ENCODE data around the gene CDK14.

DNA sequence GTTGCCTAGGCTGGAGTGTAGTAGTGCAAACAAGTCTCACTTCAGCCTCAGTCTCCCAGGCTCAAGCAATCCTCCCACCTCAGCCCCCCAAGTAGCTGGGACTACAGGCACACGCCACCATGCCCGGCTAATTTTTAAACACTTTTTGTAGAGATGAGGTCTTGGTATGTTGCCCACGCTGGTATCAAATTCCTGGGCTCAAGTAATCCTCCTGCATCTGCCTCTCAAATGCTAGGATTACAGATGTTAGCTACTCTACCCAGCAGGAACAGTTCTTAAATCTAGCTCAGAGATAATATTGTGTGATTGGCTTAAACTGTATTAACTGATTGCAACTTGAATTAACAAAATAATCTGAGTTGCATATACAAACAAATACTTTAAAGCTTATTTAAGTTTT is 82.9 kb downstream of the CDK14 start:
- TF ChIP-seq, protein P1, sequence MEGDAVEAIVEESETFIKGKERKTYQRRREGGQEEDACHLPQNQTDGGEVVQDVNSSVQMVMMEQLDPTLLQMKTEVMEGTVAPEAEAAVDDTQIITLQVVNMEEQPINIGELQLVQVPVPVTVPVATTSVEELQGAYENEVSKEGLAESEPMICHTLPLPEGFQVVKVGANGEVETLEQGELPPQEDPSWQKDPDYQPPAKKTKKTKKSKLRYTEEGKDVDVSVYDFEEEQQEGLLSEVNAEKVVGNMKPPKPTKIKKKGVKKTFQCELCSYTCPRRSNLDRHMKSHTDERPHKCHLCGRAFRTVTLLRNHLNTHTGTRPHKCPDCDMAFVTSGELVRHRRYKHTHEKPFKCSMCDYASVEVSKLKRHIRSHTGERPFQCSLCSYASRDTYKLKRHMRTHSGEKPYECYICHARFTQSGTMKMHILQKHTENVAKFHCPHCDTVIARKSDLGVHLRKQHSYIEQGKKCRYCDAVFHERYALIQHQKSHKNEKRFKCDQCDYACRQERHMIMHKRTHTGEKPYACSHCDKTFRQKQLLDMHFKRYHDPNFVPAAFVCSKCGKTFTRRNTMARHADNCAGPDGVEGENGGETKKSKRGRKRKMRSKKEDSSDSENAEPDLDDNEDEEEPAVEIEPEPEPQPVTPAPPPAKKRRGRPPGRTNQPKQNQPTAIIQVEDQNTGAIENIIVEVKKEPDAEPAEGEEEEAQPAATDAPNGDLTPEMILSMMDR (conservative IDR thresholded peaks at IDR 0.05), result no peak
- no peak for TF ChIP-seq EZH2 (IDR thresholded peaks at IDR 0.05; ENCODE audit: low read depth)
